Activated T-cell treated with anti-CD3 and anti-CD28 coated beads, Interleukin-2, amount 50 U/mL, for 4 hours (primary cell): ENCODE data around the gene CCDC175. TPM values are rescaled to one million over a fixed set of nuclear protein-coding genes. Genes with fewer than 3 reads are reported as not detected.

Experiments
- ATAC-seq, 2 donors: fragments of 200-7000 bp; cut with Tn5 transposase; one replicate each; pipeline ENCODE4 v1.10.0; 2021
- DNase-seq: peaks from one replicate; pipeline ENCODE4 v3.0.0-alpha.2; 2020
- H3K27me3 Mint-ChIP-seq: one replicate; pipeline ENCODE4 v1.8.0; 2021; ENCODE audit warnings: low read depth, mixed read lengths
- H3K36me3 Mint-ChIP-seq: one replicate; pipeline ENCODE4 v1.8.0; 2022; ENCODE audit warnings: mixed read lengths; ENCODE audit not compliant: insufficient read depth
- H3K4me1 Mint-ChIP-seq: one replicate; pipeline ENCODE4 v1.8.0; 2021; ENCODE audit warnings: low read depth, mixed read lengths
- H3K4me3 Mint-ChIP-seq: one replicate; pipeline ENCODE4 v1.8.0; 2021; ENCODE audit warnings: mild to moderate bottlenecking, moderate library complexity, mixed read lengths
- H3K9me3 Mint-ChIP-seq: one replicate; pipeline ENCODE4 v1.8.0; 2021; ENCODE audit warnings: mixed read lengths
- total RNA-seq, 3 donors: library from RNA; stranded (reverse); gene quantifications; one replicate each; pipeline ENCODE4 v1.2.1, GENCODE V29; 2021

Gene CCDC175
- total RNA-seq, 3 donors from 2014 or later = not detected

DNA sequence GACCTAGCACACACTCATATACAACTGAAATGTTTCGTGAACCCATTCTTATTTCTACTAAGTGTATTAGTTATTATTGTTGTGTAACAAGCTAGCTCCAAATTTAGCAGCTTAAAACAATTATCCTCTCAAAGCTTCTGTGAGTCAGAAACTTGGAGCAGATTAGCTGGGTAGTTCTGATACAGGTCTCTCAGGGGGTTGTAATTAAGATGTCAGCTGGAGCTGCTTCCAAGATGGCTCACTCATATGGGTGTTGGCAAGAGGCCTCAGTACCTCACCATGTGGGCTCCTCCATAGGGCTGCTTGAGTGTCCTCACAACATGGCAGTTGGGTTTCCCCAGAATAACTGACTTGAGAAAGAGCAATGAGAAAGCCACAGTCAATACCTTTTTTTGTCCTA, 121.2 kb downstream of the CCDC175 start:
- peaks cover 9% of the 10 kb centered on the region for H3K9me3 Mint-ChIP-seq
- H3K27me3 Mint-ChIP-seq = peaks cover 5% of the 10 kb centered on the region
- ATAC-seq (no peak), DNase-seq (no peak)
- no peak overlapping the region for H3K4me3 Mint-ChIP-seq
- H3K36me3 Mint-ChIP-seq = peaks cover 17% of the 10 kb centered on the region
- H3K4me1 Mint-ChIP-seq = no peaks in the 10 kb centered on the region

Other genes starting within 250 kb of the CCDC175 start
- gene GPR135, start 111.4 kb downstream of the CCDC175 start, total RNA-seq = under 1 TPM; 0.53 to 0.84 (median 0.68) TPM
- 1 to 10 TPM; 8.1 to 9.7 (median 8.5) TPM for gene L3HYPDH, start 92.4 kb downstream of the CCDC175 start, total RNA-seq
- gene JKAMP, start 92.3 kb downstream of the CCDC175 start, total RNA-seq = 10 to 100 TPM; 18.6 to 24.9 (median 21.5) TPM